Esophagus muscularis mucosa (tissue), 4 donors: Measurements from ENCODE around the gene SH3RF3. TPM values are rescaled to one million over a fixed set of nuclear protein-coding genes. Genes with fewer than 3 reads are reported as not detected.

Experiments
- DNase-seq: peaks from one replicate; pipeline ENCODE4 v3.0.0-alpha.2; 2017; ENCODE audit errors: extremely low spot score
- H3K27ac ChIP-seq, 4 donors: fragments of 200-600 bp; sonication (generic); replicated peaks in 1 of 4; 1 replicate in 3 of 4; 2 replicates in 1 of 4; pipeline ENCODE4 v1.5.1; 2016 to 2019; ENCODE audit warnings: mild to moderate bottlenecking in 1 of 4
- H3K27me3 ChIP-seq, 4 donors: fragments of 200-600 bp; sonication (generic); one replicate each; pipeline versions ENCODE4 v1.5.1 to v1.6.0; 2016 to 2019
- H3K36me3 ChIP-seq, 4 donors: fragments of 200-600 bp; sonication (generic); one replicate each; pipeline ENCODE4 v1.5.1; 2016 to 2019
- H3K4me1 ChIP-seq, 4 donors: fragments of 200-600 bp; sonication (generic); one replicate each; pipeline ENCODE4 v1.5.1; 2016 to 2019
- H3K4me3 ChIP-seq, 4 donors: fragments of 200-600 bp; sonication (generic); 1 replicate in 2 of 4; 2 replicates in 2 of 4; pipeline ENCODE4 v1.5.1; 2016 to 2019; ENCODE audit warnings: mild to moderate bottlenecking in 4 of 4, moderate library complexity in 1 of 4
- H3K9me3 ChIP-seq, 4 donors: fragments of 200-600 bp; sonication (generic); 1 replicate in 3 of 4; 2 replicates in 1 of 4; pipeline ENCODE4 v1.5.1; 2016 to 2019
- EP300 ChIP-seq: sonication (generic); formaldehyde crosslinking; IDR thresholded peaks from one replicate; pipeline ENCODE4 v1.6.1; 2017; ENCODE audit warnings: antibody characterized with exemption
- POLR2A ChIP-seq: fragments of 450-650 bp; IDR thresholded peaks from one replicate; pipeline ENCODE4 v1.6.1; 2017; ENCODE audit warnings: antibody characterized with exemption, moderate library complexity, mild to moderate bottlenecking, low read depth
- POLR2AphosphoS5 ChIP-seq, 2 donors: sonication (generic); formaldehyde crosslinking; IDR thresholded peaks; one replicate each; pipeline ENCODE4 v1.6.1; 2017; ENCODE audit warnings: antibody characterized with exemption in 2 of 2
- WGBS: methylation state at CpG from one replicate; pipeline ENCODE4 v1.1.5; 2018; 5-methylcytosine and 5-hydroxymethylcytosine counted together
- intact Hi-C: fragments of 100-400 bp; cut with DNase I; formaldehyde crosslinking; loops from one replicate; pipeline ENCODE4 v1.15.1; 2023
- total RNA-seq, 4 donors: library from RNA; depleted of rRNA; stranded (reverse); fragments of >200 nt; gene quantifications; one replicate each; pipeline versions ENCODE4 v1.1.0 to v1.2.1, GENCODE V29; 2016
- TF ChIP-seq, protein P1 (sequence below), 3 experiments: fragments of 200-600 bp in 2 of 3; fragments of 450-650 bp in 1 of 3; sonication (generic) in 2 of 3; IDR thresholded peaks; one replicate each; pipeline ENCODE4 v1.5.1; 2017 to 2019; ENCODE audit warnings: antibody characterized with exemption in 3 of 3, mild to moderate bottlenecking in 2 of 3, moderate library complexity in 1 of 3

Gene SH3RF3
- total RNA-seq, 4 donors from 2014 or later, result 6.3 to 17.5 (median 11.3) TPM

DNA sequence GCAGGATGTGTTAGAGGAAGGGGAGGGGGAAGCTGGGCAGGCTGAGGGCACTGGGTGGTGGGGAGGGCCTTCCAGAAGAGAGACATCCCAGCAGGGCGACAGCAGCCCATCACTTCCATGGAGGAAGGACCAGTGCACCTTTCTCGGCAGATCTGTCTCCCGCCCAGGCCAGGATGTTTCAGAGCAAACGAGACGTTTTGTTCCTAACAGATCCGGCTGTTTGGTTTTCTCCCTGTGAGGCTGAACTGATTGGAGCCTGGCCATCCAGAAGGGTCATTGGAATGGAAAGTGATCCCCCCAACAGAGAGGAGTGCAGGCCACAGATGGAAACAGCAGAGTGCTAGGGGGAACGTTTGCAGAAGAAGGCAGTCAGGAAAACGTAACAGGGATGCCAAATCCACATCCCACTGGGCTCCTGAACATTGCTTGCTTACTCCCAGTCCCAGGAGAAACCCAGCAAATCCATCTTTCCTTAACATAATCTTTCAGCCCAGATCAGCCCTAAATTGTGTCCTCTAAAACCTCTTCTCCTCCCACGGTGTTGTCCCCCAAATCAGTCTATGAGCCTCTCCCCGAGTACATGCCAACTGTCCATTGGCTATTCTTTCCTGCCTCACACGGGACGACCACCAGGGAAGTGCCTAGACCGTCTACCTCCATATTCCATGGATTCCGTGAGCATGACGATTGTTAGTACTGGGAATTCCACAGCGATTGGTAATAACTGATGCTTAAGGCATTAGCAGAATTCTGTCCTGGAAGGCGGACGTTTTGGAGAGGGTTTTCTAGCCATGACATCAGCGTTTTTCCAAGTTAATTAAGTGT lies 357.9 kb downstream of the SH3RF3 start:
- Histone ChIP-seq H3K27me3 (no peaks in the 10 kb centered on the region), H3K9me3 (no peaks in the 10 kb centered on the region), H3K4me1 (peaks cover 18 to 48% (median 44%) of the 10 kb centered on the region in 4 donors), H3K4me3 (no peak overlapping the region), H3K36me3 (peaks cover 0 to 5% (median 5%) of the 10 kb centered on the region in 4 donors), H3K27ac (peak overlapping the region in 3 of 4 donors; percentile 55 to 73 (median 64))
- intact Hi-C loops, result no loop called here
- WGBS, result 74% methylated on average over 17 of the region's 19 CpGs
- TF ChIP-seq POLR2A, result no peak
- TF ChIP-seq, protein P1, sequence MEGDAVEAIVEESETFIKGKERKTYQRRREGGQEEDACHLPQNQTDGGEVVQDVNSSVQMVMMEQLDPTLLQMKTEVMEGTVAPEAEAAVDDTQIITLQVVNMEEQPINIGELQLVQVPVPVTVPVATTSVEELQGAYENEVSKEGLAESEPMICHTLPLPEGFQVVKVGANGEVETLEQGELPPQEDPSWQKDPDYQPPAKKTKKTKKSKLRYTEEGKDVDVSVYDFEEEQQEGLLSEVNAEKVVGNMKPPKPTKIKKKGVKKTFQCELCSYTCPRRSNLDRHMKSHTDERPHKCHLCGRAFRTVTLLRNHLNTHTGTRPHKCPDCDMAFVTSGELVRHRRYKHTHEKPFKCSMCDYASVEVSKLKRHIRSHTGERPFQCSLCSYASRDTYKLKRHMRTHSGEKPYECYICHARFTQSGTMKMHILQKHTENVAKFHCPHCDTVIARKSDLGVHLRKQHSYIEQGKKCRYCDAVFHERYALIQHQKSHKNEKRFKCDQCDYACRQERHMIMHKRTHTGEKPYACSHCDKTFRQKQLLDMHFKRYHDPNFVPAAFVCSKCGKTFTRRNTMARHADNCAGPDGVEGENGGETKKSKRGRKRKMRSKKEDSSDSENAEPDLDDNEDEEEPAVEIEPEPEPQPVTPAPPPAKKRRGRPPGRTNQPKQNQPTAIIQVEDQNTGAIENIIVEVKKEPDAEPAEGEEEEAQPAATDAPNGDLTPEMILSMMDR (IDR thresholded peaks at IDR 0.05), result no peak
- peak in 1 of 2 donors; percentile 22 for TF ChIP-seq POLR2AphosphoS5 (IDR thresholded peaks at IDR 0.05)
- TF ChIP-seq EP300, result no peak
- no peak for DNase-seq

GRCh38 chr2:109487536-109487869 lies 358.5 kb downstream of the SH3RF3 start:
- DNase-seq, result no peak
- intact Hi-C loops, result no loop called here
- Histone ChIP-seq H3K9me3 (no peaks in the 10 kb centered on the region), H3K4me3 (no peak overlapping the region), H3K36me3 (peaks cover 0 to 11% (median 7%) of the 10 kb centered on the region in 4 donors), H3K27me3 (no peaks in the 10 kb centered on the region), H3K27ac (peak overlapping the region in 3 of 4 donors; percentile 55 to 73 (median 64)), H3K4me1 (peaks cover 14 to 43% (median 38%) of the 10 kb centered on the region in 4 donors)
- TF ChIP-seq POLR2AphosphoS5 (IDR thresholded peaks at IDR 0.05) (no peak), EP300 (no peak), POLR2A (no peak)
- TF ChIP-seq, protein P1 (IDR thresholded peaks at IDR 0.05), result no peak
- WGBS, result 60% methylated on average over 7 of the region's 7 CpGs

DNA sequence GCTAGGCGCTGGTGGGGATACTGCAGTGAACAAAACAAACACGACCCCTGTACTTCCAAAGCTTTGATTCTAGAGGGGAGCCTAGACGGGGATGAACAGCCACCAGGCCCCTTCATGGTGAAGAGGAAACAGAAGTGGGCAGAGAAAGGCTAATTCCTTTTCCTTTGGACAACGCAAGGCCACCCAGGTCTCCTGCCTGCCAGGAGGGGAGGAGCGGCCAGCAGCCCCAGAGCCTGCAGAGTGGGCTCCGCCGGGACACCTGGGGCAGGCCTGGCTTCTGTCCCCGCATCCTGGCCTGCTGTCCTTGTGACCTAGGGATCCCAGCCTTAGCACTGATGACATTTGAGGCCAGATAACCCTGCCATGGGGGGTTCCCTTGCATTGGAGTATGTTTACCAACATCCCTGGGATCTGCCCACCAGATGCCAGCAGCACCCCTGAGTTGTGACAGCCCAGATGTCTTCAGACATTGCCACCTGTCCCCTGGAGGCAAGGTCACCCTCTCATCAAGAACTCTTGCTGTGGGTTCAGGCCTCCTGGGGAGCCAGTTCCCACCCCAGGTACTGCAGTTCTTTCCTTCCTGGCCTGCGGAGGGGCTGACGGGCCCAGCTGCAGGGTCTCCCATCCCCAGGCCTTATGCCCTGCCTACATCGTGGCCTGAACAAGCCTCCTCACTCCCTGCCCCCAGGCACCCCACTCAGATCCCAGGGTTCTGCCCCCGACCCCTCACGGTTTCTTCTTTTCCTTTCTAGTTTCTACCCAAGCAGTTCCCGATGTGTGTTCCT lies 359.1 kb downstream of the SH3RF3 start:
- TF ChIP-seq POLR2AphosphoS5 (IDR thresholded peaks at IDR 0.05) (no peak), EP300 (no peak), POLR2A (no peak)
- TF ChIP-seq, protein P1 (IDR thresholded peaks at IDR 0.05), result no peak
- Histone ChIP-seq H3K4me3 (no peak overlapping the region), H3K27me3 (no peaks in the 10 kb centered on the region), H3K27ac (peak overlapping the region in 3 of 4 donors; percentile 55 to 73 (median 64)), H3K4me1 (peaks cover 8 to 37% (median 33%) of the 10 kb centered on the region in 4 donors), H3K9me3 (no peaks in the 10 kb centered on the region), H3K36me3 (peaks cover 0 to 13% (median 7%) of the 10 kb centered on the region in 4 donors)
- 90% methylated on average over 14 of the region's 14 CpGs for WGBS
- intact Hi-C loops, result no loop called here
- DNase-seq, result no peak

DNA sequence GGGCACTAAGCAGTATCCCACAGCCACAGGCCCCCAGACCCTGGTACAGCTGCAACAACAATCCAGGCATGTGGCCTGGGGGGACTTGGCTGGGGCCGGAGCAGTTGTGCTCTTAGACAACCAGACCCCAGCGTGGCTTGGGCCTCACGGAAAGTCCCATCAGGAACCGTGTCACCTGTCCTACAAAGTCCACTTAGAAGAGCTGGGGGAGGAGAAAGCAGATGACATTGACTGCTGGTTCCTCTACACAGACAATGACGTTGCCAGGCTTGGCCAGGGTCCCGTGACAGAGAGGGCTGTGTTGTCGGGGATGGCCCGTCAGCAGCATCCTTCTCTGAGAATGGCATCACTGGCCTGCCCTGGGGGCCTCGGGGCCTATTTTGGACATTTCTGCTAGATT lies 360.3 kb downstream of the SH3RF3 start:
- no peak overlapping the region for H3K4me3 ChIP-seq
- no peaks in the 10 kb centered on the region for H3K9me3 ChIP-seq
- H3K4me1 ChIP-seq, result peaks cover 0 to 25% (median 24%) of the 10 kb centered on the region in 4 donors
- H3K36me3 ChIP-seq, result peaks cover 0 to 13% (median 8%) of the 10 kb centered on the region in 4 donors
- intact Hi-C loops, result no loop called here
- no peak for DNase-seq
- H3K27ac ChIP-seq, result no peak overlapping the region
- TF ChIP-seq, protein P1 (IDR thresholded peaks at IDR 0.05), result no peak
- TF ChIP-seq POLR2AphosphoS5 (IDR thresholded peaks at IDR 0.05) (no peak), EP300 (no peak), POLR2A (no peak)
- WGBS, result 89% methylated on average over 9 of the region's 9 CpGs
- no peaks in the 10 kb centered on the region for H3K27me3 ChIP-seq
